HepG2 (cell line): ENCODE measurements around the gene FAM156B. TPM values are rescaled to one million over a fixed set of nuclear protein-coding genes. Genes with fewer than 3 reads are reported as not detected.

ENCODE experiments used
- CAMTA2 ChIP-seq: sonication (generic); formaldehyde crosslinking; IDR thresholded peaks from 2 replicates; pipeline ENCODE4 v1.4.0; 2020; ENCODE audit warnings: mild to moderate bottlenecking, missing genetic modification reagents, borderline replicate concordance
- DNMT1 ChIP-seq: sonication (generic); formaldehyde crosslinking; IDR thresholded peaks from 2 replicates; pipeline ENCODE4 v1.5.1; 2020; ENCODE audit warnings: mild to moderate bottlenecking, missing genetic modification reagents
- HMG20A ChIP-seq: IDR thresholded peaks from 2 replicates; pipeline ENCODE4 v1.6.1; 2016; ENCODE audit warnings: borderline replicate concordance
- KDM4B ChIP-seq: sonication (generic); formaldehyde crosslinking; IDR thresholded peaks from 2 replicates; pipeline ENCODE4 v1.4.0; 2020; ENCODE audit warnings: missing genetic modification reagents
- MAFG ChIP-seq: sonication (generic); formaldehyde crosslinking; IDR thresholded peaks from 2 replicates; pipeline ENCODE4 v1.5.1; 2020; ENCODE audit warnings: mild to moderate bottlenecking, missing genetic modification reagents
- MIER2 ChIP-seq: IDR thresholded peaks from 2 replicates; pipeline ENCODE4 v1.6.1; 2016; ENCODE audit warnings: missing biosample characterization, missing genetic modification reagents
- MNT ChIP-seq: fragments of 450-650 bp; IDR thresholded peaks from 2 replicates; pipeline ENCODE4 v1.6.1; 2016
- ONECUT2 ChIP-seq: sonication (generic); formaldehyde crosslinking; IDR thresholded peaks from 2 replicates; pipeline ENCODE4 v1.4.0; 2020; ENCODE audit warnings: missing genetic modification reagents
- PAF1 ChIP-seq: IDR thresholded peaks from 2 replicates; pipeline ENCODE4 v1.6.1; 2016; ENCODE audit warnings: missing genetic modification reagents, missing compliant biosample characterization
- PAX8 ChIP-seq: sonication (generic); formaldehyde crosslinking; IDR thresholded peaks from 2 replicates; pipeline ENCODE4 v1.8.0; 2022; ENCODE audit warnings: mild to moderate bottlenecking, missing genetic modification reagents, borderline replicate concordance
- PLRG1 ChIP-seq: fragments of 450-650 bp; conservative IDR thresholded peaks from 2 replicates; pipeline ENCODE4 v1.6.1; 2016
- REXO4 ChIP-seq: sonication (generic); formaldehyde crosslinking; IDR thresholded peaks from 2 replicates; pipeline ENCODE4 v1.8.0; 2022; ENCODE audit warnings: missing genetic modification reagents, mild to moderate bottlenecking, borderline replicate concordance
- RORA ChIP-seq: sonication (generic); formaldehyde crosslinking; IDR thresholded peaks from 2 replicates; pipeline ENCODE4 v1.5.0; 2020; ENCODE audit warnings: mild to moderate bottlenecking, missing genetic modification reagents, moderate library complexity
- TARDBP ChIP-seq: sonication (generic); formaldehyde crosslinking; IDR thresholded peaks from 2 replicates; pipeline ENCODE4 v1.8.0; 2022; ENCODE audit warnings: mild to moderate bottlenecking, missing genetic modification reagents
- U2AF1 ChIP-seq: fragments of 200-400 bp; formaldehyde crosslinking; optimal IDR thresholded peaks from 2 replicates; pipeline ENCODE3; 2017; ENCODE audit warnings: mild to moderate bottlenecking, low read depth, low read length
- ZFP37 ChIP-seq: sonication (generic); formaldehyde crosslinking; IDR thresholded peaks from 2 replicates; pipeline ENCODE4 v1.4.0; 2020; ENCODE audit warnings: missing genetic modification reagents, borderline replicate concordance
- ZNF232 ChIP-seq: sonication (generic); formaldehyde crosslinking; IDR thresholded peaks from 2 replicates; pipeline ENCODE4 v1.4.0; 2020; ENCODE audit warnings: missing genetic modification reagents, borderline replicate concordance
- ZNF24 ChIP-seq: fragments of 450-650 bp; IDR thresholded peaks from 2 replicates; pipeline ENCODE4 v1.6.1; 2017; ENCODE audit warnings: antibody characterized with exemption, mild to moderate bottlenecking
- ZNF3 ChIP-seq: IDR thresholded peaks from 2 replicates; pipeline ENCODE4 v1.7.0; 2017; ENCODE audit warnings: inconsistent platforms
- ZNF713 ChIP-seq: sonication (generic); formaldehyde crosslinking; IDR thresholded peaks from 2 replicates; pipeline ENCODE4 v1.4.0; 2020; ENCODE audit warnings: mild to moderate bottlenecking, missing genetic modification reagents
- ZNF75D ChIP-seq: sonication (generic); formaldehyde crosslinking; IDR thresholded peaks from 2 replicates; pipeline ENCODE4 v1.8.1; 2023; ENCODE audit warnings: missing genetic modification reagents, mild to moderate bottlenecking, borderline replicate concordance
- ZNF761 ChIP-seq: sonication (generic); formaldehyde crosslinking; conservative IDR thresholded peaks from 2 replicates; pipeline ENCODE4 v1.4.0; 2020; ENCODE audit warnings: mild to moderate bottlenecking, missing genetic modification reagents
- ZSCAN9 ChIP-seq: IDR thresholded peaks from 2 replicates; pipeline ENCODE4 v1.6.1; 2016; ENCODE audit warnings: borderline replicate concordance
- polyA plus RNA-seq, 8 experiments: library from polyadenylated mRNA; depleted of rRNA in 3 of 8; stranded (reverse) in 7 of 8; unstranded in 1 of 8; fragments of >200 nt; fragmentation: Illumina TruSeq in 4 of 8; extraction: Trizol in 4 of 8; gene quantifications; 2 replicates each; pipeline versions ENCODE4 v1.2.1 to v1.2.3, GENCODE V29; 2011 to 2016; ENCODE audit warnings: low read depth in 4 of 8, missing spikeins in 1 of 8, mixed read lengths in 1 of 8; ENCODE audit not compliant: insufficient read depth in 1 of 8
- total RNA-seq, 5 experiments: library from RNA; depleted of rRNA; stranded (reverse); fragments of >200 nt; fragmentation: Illumina TruSeq; extraction: Trizol; gene quantifications; 2 replicates each; pipeline ENCODE4 v1.2.3, GENCODE V29; 2016; ENCODE audit warnings: low read depth in 1 of 5
- TF ChIP-seq, protein P1 (sequence below): sonication (generic); formaldehyde crosslinking; IDR thresholded peaks from 2 replicates; pipeline ENCODE4 v1.8.1; 2023; ENCODE audit warnings: mild to moderate bottlenecking, inconsistent platforms, moderate library complexity, missing genetic modification reagents, borderline replicate concordance
- TF ChIP-seq, protein P2 (sequence below): sonication (generic); formaldehyde crosslinking; IDR thresholded peaks from 2 replicates; pipeline ENCODE4 v1.8.1; 2023; ENCODE audit warnings: missing genetic modification reagents, mild to moderate bottlenecking, borderline replicate concordance
- TF ChIP-seq, protein P3 (sequence below): sonication (generic); formaldehyde crosslinking; IDR thresholded peaks from 2 replicates; pipeline ENCODE4 v1.8.0; 2022; ENCODE audit warnings: missing genetic modification reagents, low read depth, mild to moderate bottlenecking, borderline replicate concordance
- TF ChIP-seq, protein P4 (sequence below): sonication (generic); formaldehyde crosslinking; IDR thresholded peaks from 2 replicates; pipeline ENCODE4 v1.5.1; 2020; ENCODE audit warnings: mild to moderate bottlenecking, moderate library complexity, missing genetic modification reagents

FAM156B gene
- total and polyA plus RNA-seq, 2 of the 13 experiments (the other 11 are each of a cell fraction or from before 2014, with no cell fraction given), result 7.8 to 82.1 TPM

DNA sequence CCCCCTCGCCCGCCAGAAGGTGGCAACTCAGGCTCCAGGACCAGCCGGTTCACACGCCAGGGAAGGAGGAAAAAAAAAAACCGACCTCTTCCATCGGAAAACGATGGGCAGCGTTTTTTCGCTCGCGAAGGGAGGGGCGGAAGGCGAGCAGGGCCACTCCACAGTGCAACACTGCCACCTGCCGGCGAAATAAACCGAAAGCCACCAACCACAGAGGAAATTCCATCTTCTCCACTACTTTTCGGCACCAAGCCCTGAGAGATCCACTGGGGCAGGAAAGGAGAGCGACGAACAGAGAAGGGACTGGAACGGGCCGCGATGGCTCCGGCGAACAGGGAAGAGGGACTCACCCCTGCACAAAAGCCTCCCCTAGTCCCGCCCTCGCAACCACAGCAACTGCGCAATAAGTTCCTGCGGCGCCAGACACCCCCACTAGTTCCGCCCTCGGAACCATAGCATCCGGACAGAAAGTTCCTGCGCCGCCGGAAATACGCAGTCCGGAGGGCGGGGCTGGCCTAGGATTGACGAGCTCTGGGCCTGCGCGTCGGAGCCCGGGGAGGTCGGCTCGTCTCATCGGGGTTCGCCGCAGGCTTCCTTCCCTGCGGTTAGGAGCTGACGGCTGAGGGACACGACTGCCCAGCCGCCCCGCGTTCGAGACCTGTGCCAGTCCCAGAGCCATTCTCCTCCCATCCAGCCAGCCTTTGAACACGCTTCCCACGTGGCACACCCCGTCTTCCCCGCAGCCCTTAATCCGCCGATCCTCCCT, 37.8 kb downstream of the FAM156B start (continued):
- no peak for TF ChIP-seq MNT
- TF ChIP-seq ZNF232 (CRISPR knock-in tag), result peak; percentile 21; the same call in 1 of the 2 replicates
- TF ChIP-seq ZNF24, result no peak
- TF ChIP-seq PLRG1, result no peak
- no peak for TF ChIP-seq MAFG
- TF ChIP-seq ZNF713 (CRISPR knock-in tag), result no peak
- TF ChIP-seq REXO4, result no peak
- no peak for TF ChIP-seq ZNF3 (CRISPR knock-in tag)
- TF ChIP-seq PAX8 (CRISPR knock-in tag), result no peak
- TF ChIP-seq ONECUT2 (CRISPR knock-in tag), result no peak
- no peak for TF ChIP-seq ZSCAN9 (CRISPR knock-in tag)
- TF ChIP-seq TARDBP (CRISPR knock-in tag), result peak; percentile 49; the same call in 1 of the 2 replicates
- TF ChIP-seq, protein P1, sequence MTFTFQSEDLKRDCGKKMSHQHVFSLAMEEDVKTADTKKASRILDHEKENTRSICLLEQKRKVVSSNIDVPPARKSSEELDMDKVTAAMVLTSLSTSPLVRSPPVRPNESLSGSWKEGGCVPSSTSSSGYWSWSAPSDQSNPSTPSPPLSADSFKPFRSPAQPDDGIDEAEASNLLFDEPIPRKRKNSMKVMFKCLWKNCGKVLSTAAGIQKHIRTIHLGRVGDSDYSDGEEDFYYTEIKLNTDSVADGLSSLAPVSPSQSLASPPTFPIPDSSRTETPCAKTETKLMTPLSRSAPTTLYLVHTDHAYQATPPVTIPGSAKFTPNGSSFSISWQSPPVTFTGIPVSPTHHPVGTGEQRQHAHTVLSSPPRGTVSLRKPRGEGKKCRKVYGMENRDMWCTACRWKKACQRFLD (CRISPR knock-in tag), result no peak; the same call in 1 of the 2 replicates
- TF ChIP-seq ZFP37, result no peak
- no peak for TF ChIP-seq ZNF761 (CRISPR knock-in tag)
- TF ChIP-seq, protein P2, sequence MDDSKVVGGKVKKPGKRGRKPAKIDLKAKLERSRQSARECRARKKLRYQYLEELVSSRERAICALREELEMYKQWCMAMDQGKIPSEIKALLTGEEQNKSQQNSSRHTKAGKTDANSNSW (CRISPR knock-in tag), result no peak; the same call in 1 of the 2 replicates
- TF ChIP-seq CAMTA2, result no peak
- no peak for TF ChIP-seq RORA (CRISPR knock-in tag)
- TF ChIP-seq ZNF75D (CRISPR knock-in tag), result no peak
- TF ChIP-seq PAF1 (CRISPR knock-in tag), result no peak
- TF ChIP-seq, protein P3, sequence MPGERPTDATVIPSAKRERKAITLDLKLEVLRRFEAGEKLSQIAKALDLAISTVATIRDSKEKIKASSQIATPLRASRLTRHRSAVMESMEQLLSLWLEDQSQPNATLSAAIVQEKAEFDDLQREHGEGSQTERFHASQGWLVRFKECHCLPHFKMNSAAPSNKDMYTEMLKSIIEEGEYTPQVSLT (CRISPR knock-in tag), result no peak
- 0 out of 2 replicates have a peak, but pooled peaks have one; percentile 11 for TF ChIP-seq MIER2
- peak; percentile 33 for TF ChIP-seq U2AF1
- TF ChIP-seq, protein P4, sequence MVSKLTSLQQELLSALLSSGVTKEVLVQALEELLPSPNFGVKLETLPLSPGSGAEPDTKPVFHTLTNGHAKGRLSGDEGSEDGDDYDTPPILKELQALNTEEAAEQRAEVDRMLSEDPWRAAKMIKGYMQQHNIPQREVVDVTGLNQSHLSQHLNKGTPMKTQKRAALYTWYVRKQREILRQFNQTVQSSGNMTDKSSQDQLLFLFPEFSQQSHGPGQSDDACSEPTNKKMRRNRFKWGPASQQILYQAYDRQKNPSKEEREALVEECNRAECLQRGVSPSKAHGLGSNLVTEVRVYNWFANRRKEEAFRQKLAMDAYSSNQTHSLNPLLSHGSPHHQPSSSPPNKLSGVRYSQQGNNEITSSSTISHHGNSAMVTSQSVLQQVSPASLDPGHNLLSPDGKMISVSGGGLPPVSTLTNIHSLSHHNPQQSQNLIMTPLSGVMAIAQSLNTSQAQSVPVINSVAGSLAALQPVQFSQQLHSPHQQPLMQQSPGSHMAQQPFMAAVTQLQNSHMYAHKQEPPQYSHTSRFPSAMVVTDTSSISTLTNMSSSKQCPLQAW (CRISPR knock-in tag), result no peak; the same call in 1 of the 2 replicates
- TF ChIP-seq HMG20A (CRISPR knock-in tag), result no peak
- no peak for TF ChIP-seq KDM4B
- no peak for TF ChIP-seq DNMT1 (CRISPR knock-in tag)
